GM23338 (cell line): ENCODE measurements around the gene OR8D2. TPM values are rescaled to one million over a fixed set of nuclear protein-coding genes. Genes with fewer than 3 reads are reported as not detected.

ENCODE experiments used
- ATAC-seq: fragments of 200-7000 bp; cut with Tn5 transposase; 3 replicates; pipeline ENCODE4 v1.9.1; 2020
- DNase-seq: peaks from one replicate; pipeline ENCODE4 v3.0.0-alpha.2; 2015; ENCODE audit warnings: low spot score
- H2AFZ ChIP-seq: fragments of 200-600 bp; sonication (generic); 2 replicates; pipeline ENCODE4 v1.8.0; 2016; ENCODE audit warnings: antibody characterized with exemption, mild to moderate bottlenecking, moderate library complexity
- H3F3A ChIP-seq: fragments of 200-600 bp; sonication (generic); replicated peaks from 2 replicates; pipeline ENCODE4 v1.8.0; 2017; ENCODE audit warnings: antibody characterized with exemption, mixed run types, low read depth
- H3K27ac ChIP-seq: fragments of 200-600 bp; sonication (generic); 2 replicates; pipeline ENCODE4 v1.6.1; 2016; ENCODE audit warnings: low read depth
- H3K27me3 ChIP-seq: fragments of 200-600 bp; sonication (generic); 2 replicates; pipeline ENCODE4 v1.8.0; 2016; ENCODE audit warnings: mild to moderate bottlenecking, mixed run types, moderate library complexity; ENCODE audit not compliant: insufficient read depth
- H3K36me3 ChIP-seq: fragments of 200-600 bp; sonication (generic); 2 replicates; pipeline ENCODE4 v1.8.0; 2016; ENCODE audit warnings: mild to moderate bottlenecking; ENCODE audit not compliant: insufficient read depth
- H3K4me1 ChIP-seq: fragments of 200-600 bp; sonication (generic); 2 replicates; pipeline ENCODE4 v1.8.0; 2016; ENCODE audit warnings: mild to moderate bottlenecking, moderate library complexity; ENCODE audit not compliant: insufficient read depth
- H3K4me2 ChIP-seq: fragments of 200-600 bp; sonication (generic); 2 replicates; pipeline ENCODE4 v1.7.1; 2017; ENCODE audit warnings: mixed run types
- H3K4me3 ChIP-seq: fragments of 200-600 bp; sonication (generic); 2 replicates; pipeline ENCODE4 v1.6.1; 2016; ENCODE audit warnings: mixed run types
- H3K79me2 ChIP-seq: fragments of 200-600 bp; sonication (generic); replicated peaks from 2 replicates; pipeline ENCODE4 v1.8.0; 2017; ENCODE audit warnings: mild to moderate bottlenecking; ENCODE audit not compliant: insufficient read depth
- H3K9me2 ChIP-seq: fragments of 200-600 bp; sonication (generic); 2 replicates; pipeline ENCODE4 v1.8.0; 2017; ENCODE audit not compliant: insufficient read depth
- H4K20me1 ChIP-seq: fragments of 200-600 bp; sonication (generic); replicated peaks from 2 replicates; pipeline ENCODE4 v1.8.0; 2017; ENCODE audit warnings: mild to moderate bottlenecking; ENCODE audit not compliant: insufficient read depth
- H3K27ac Mint-ChIP-seq: 2 replicates; pipeline ENCODE4 v1.8.0; 2020; ENCODE audit warnings: inconsistent platforms, mild to moderate bottlenecking, moderate library complexity, mixed read lengths
- H3K27me3 Mint-ChIP-seq: 3 replicates; pipeline ENCODE4 v1.8.0; 2022; ENCODE audit warnings: low read depth, mild to moderate bottlenecking, moderate library complexity, mixed read lengths, inconsistent platforms; ENCODE audit not compliant: insufficient read depth, poor library complexity
- H3K36me3 Mint-ChIP-seq: 3 replicates; pipeline ENCODE4 v1.8.0; 2021; ENCODE audit warnings: low read depth, mild to moderate bottlenecking, inconsistent platforms, moderate library complexity, mixed read lengths
- H3K4me1 Mint-ChIP-seq: 3 replicates; pipeline ENCODE4 v1.8.0; 2020; ENCODE audit warnings: mild to moderate bottlenecking, inconsistent platforms, mixed read lengths
- H3K4me3 Mint-ChIP-seq: 3 replicates; pipeline ENCODE4 v1.8.0; 2021; ENCODE audit warnings: moderate library complexity, mild to moderate bottlenecking, inconsistent platforms, mixed read lengths
- H3K9me3 Mint-ChIP-seq: 3 replicates; pipeline ENCODE4 v1.8.0; 2020; ENCODE audit warnings: moderate library complexity, mild to moderate bottlenecking, inconsistent platforms, mixed read lengths
- CREB1 ChIP-seq: fragments of 250-450 bp; sonication (Bioruptor Pico); IDR thresholded peaks from 2 replicates; pipeline ENCODE4 v1.5.0; 2020; ENCODE audit warnings: low read depth, mild to moderate bottlenecking, moderate library complexity
- CTCF ChIP-seq, 2 experiments: fragments of 200-600 bp in 1 of 2; sonication (generic) in 1 of 2; conservative IDR thresholded peaks; 2 replicates each; pipeline versions ENCODE4 v1.5.1 to v1.6.1; 2016 to 2017; ENCODE audit warnings: antibody characterized with exemption in 2 of 2, low read depth in 2 of 2, mild to moderate bottlenecking in 2 of 2, moderate library complexity in 1 of 2
- ETS1 ChIP-seq: IDR thresholded peaks from 2 replicates; pipeline ENCODE4 v1.6.1; 2016; ENCODE audit warnings: antibody characterized with exemption
- EZH2 ChIP-seq: fragments of 200-600 bp; sonication (generic); IDR thresholded peaks from one replicate; pipeline ENCODE4 v1.8.0; 2017; ENCODE audit warnings: antibody characterized with exemption, mild to moderate bottlenecking, low read depth; ENCODE audit not compliant: unreplicated experiment
- EZH2phosphoT487 ChIP-seq: fragments of 200-600 bp; sonication (generic); IDR thresholded peaks from one replicate; pipeline ENCODE4 v1.8.1; 2018; ENCODE audit warnings: antibody characterized with exemption; ENCODE audit not compliant: unreplicated experiment
- JUNB ChIP-seq: IDR thresholded peaks from one replicate; pipeline ENCODE4 v1.6.1; 2016; ENCODE audit warnings: antibody characterized with exemption; ENCODE audit not compliant: unreplicated experiment
- POLR2AphosphoS5 ChIP-seq: IDR thresholded peaks from 2 replicates; pipeline ENCODE4 v1.6.1; 2016; ENCODE audit warnings: antibody characterized with exemption, low read depth
- STAT1 ChIP-seq: IDR thresholded peaks from one replicate; pipeline ENCODE4 v1.6.1; 2016; ENCODE audit warnings: antibody characterized with exemption; ENCODE audit not compliant: unreplicated experiment
- ZNF114 ChIP-seq: fragments of 250-450 bp; sonication (Bioruptor Pico); IDR thresholded peaks from 2 replicates; pipeline ENCODE4 v1.5.0; 2020; ENCODE audit warnings: mild to moderate bottlenecking, moderate library complexity
- ZNF331 ChIP-seq: fragments of 250-450 bp; sonication (Bioruptor Pico); IDR thresholded peaks from 2 replicates; pipeline ENCODE4 v1.5.0; 2020; ENCODE audit warnings: low read depth, mild to moderate bottlenecking, moderate library complexity
- ZNF462 ChIP-seq: fragments of 250-450 bp; sonication (Bioruptor Pico); IDR thresholded peaks from 2 replicates; pipeline ENCODE4 v1.5.0; 2020; ENCODE audit warnings: mild to moderate bottlenecking, moderate library complexity
- polyA plus RNA-seq: library from polyadenylated mRNA; unstranded; fragments of >200 nt; fragmentation: Nextera tagmentation; extraction: Ambion mirVana; gene quantifications from 2 replicates; pipeline ENCODE4 v1.2.1, GENCODE V29; 2016
- total RNA-seq: library from RNA; depleted of rRNA; stranded (reverse); fragments of >200 nt; shearing (Covaris generic); gene quantifications from 2 replicates; pipeline ENCODE4 v1.2.3, GENCODE V29; 2014

Gene OR8D2
- total and polyA plus RNA-seq, 2 experiments from 2014 or later: not detected

GRCh38 chr11:124313131-124313530 lies 6.9 kb downstream of the OR8D2 start:
- Mint-ChIP-seq H3K36me3 (no peaks in the 10 kb centered on the region), H3K27ac (no peak overlapping the region), H3K9me3 (no peaks in the 10 kb centered on the region), H3K27me3 (no peaks in the 10 kb centered on the region), H3K4me1 (no peaks in the 10 kb centered on the region), H3K4me3 (no peak overlapping the region)
- no peak for TF ChIP-seq ZNF114
- TF ChIP-seq POLR2AphosphoS5: no peak
- no peak for TF ChIP-seq EZH2
- Histone ChIP-seq H3K4me3 (no peak overlapping the region), H2AFZ (no peak overlapping the region), H3K27me3 (no peaks in the 10 kb centered on the region), H3F3A (no peaks in the 10 kb centered on the region), H3K4me2 (no peak overlapping the region), H3K4me1 (no peaks in the 10 kb centered on the region), H3K9me2 (peaks cover 13% of the 10 kb centered on the region; the same call in 1 of the 2 replicates), H3K27ac (no peak overlapping the region), H3K79me2 (no peaks in the 10 kb centered on the region), H3K36me3 (no peaks in the 10 kb centered on the region), H4K20me1 (no peaks in the 10 kb centered on the region)
- ATAC-seq: no peak
- no peak for DNase-seq

GRCh38 chr11:124311670-124312069 lies 8.3 kb downstream of the OR8D2 start:
- H3K4me3 Mint-ChIP-seq: no peak overlapping the region
- H3K27ac Mint-ChIP-seq: no peak overlapping the region
- no peak overlapping the region for H3K4me2 ChIP-seq
- H3K79me2 ChIP-seq: no peaks in the 10 kb centered on the region
- H3K9me3 Mint-ChIP-seq: no peaks in the 10 kb centered on the region
- no peak overlapping the region for H3K4me3 ChIP-seq
- no peak for DNase-seq
- no peak overlapping the region for H3K27ac ChIP-seq
- no peaks in the 10 kb centered on the region for H3K36me3 Mint-ChIP-seq
- no peaks in the 10 kb centered on the region for H3K27me3 ChIP-seq
- H3K36me3 ChIP-seq: no peaks in the 10 kb centered on the region
- H3K9me2 ChIP-seq: peaks cover 13% of the 10 kb centered on the region; the same call in 1 of the 2 replicates
- H3F3A ChIP-seq: no peaks in the 10 kb centered on the region
- H3K4me1 Mint-ChIP-seq: no peaks in the 10 kb centered on the region
- H3K27me3 Mint-ChIP-seq: no peaks in the 10 kb centered on the region
- H2AFZ ChIP-seq: no peak overlapping the region
- no peaks in the 10 kb centered on the region for H3K4me1 ChIP-seq
- no peak for ATAC-seq
- no peaks in the 10 kb centered on the region for H4K20me1 ChIP-seq
- TF ChIP-seq ETS1 (no peak), STAT1 (no peak), POLR2AphosphoS5 (no peak), ZNF331 (no peak), CTCF (conservative IDR thresholded peaks at IDR 0.05; ENCODE audit: low read depth in 2 of 2) (no peak), EZH2phosphoT487 (no peak), CREB1 (CRISPR knock-in tag) (no peak), JUNB (no peak), ZNF462 (CRISPR knock-in tag) (no peak), ZNF114 (no peak)
